Neuronal stem cell (in vitro differentiated cells): ENCODE results near the gene ENPP1.
A peak's percentile ranks its signal among the peaks of the same experiment; 100 is the strongest.

Experiments
- DNase-seq: peaks from one replicate; pipeline ENCODE4 v3.0.0-alpha.2; 2013; ENCODE audit warnings: low spot score
- H2AFZ ChIP-seq: one replicate; pipeline ENCODE4 v1.6.1; 2013; ENCODE audit warnings: mild to moderate bottlenecking, low read length, inconsistent platforms
- H2AK5ac ChIP-seq: 2 replicates; pipeline ENCODE4 v1.6.1; 2013; ENCODE audit warnings: low read depth, mild to moderate bottlenecking, inconsistent platforms, low read length, moderate library complexity, mixed read lengths
- H2BK120ac ChIP-seq: 2 replicates; pipeline ENCODE4 v1.6.1; 2013; ENCODE audit warnings: low read depth, mild to moderate bottlenecking, inconsistent platforms, low read length, moderate library complexity, mixed read lengths
- H2BK12ac ChIP-seq: one replicate; pipeline ENCODE4 v1.6.1; 2013; ENCODE audit warnings: low read length, inconsistent platforms
- H2BK15ac ChIP-seq: 2 replicates; pipeline ENCODE4 v1.6.1; 2013; ENCODE audit warnings: mild to moderate bottlenecking, low read length, inconsistent platforms, mixed read lengths
- H2BK5ac ChIP-seq: one replicate; pipeline ENCODE4 v1.6.1; 2013; ENCODE audit warnings: inconsistent platforms, mild to moderate bottlenecking, low read length, moderate library complexity
- H3K14ac ChIP-seq: one replicate; pipeline ENCODE4 v1.6.1; 2013; ENCODE audit warnings: low read length, inconsistent platforms
- H3K18ac ChIP-seq: 2 replicates; pipeline ENCODE4 v1.6.1; 2013; ENCODE audit warnings: low read length, inconsistent platforms
- H3K23ac ChIP-seq: 2 replicates; pipeline ENCODE4 v1.6.1; 2013; ENCODE audit warnings: low read depth, mild to moderate bottlenecking, mixed read lengths, low read length, inconsistent platforms; ENCODE audit not compliant: poor library complexity
- H3K27ac ChIP-seq: replicated peaks from 3 replicates; pipeline ENCODE4 v1.5.1; 2013; ENCODE audit warnings: low read length, inconsistent platforms
- H3K27me3 ChIP-seq, 3 experiments: 2 replicates each; pipeline ENCODE4 v1.6.1; 2013; ENCODE audit warnings: low read length in 3 of 3, mild to moderate bottlenecking in 2 of 3, inconsistent platforms in 1 of 3, low read depth in 1 of 3, mixed read lengths in 1 of 3, moderate library complexity in 1 of 3; ENCODE audit not compliant: control insufficient read depth in 3 of 3, insufficient read depth in 3 of 3
- H3K36me3 ChIP-seq, 2 donors: replicated peaks in 1 of 2; 2 replicates each; pipeline ENCODE4 v1.6.1; 2013; ENCODE audit warnings: low read length in 2 of 2; ENCODE audit not compliant: control insufficient read depth in 2 of 2, insufficient read depth in 2 of 2
- H3K4ac ChIP-seq: 2 replicates; pipeline ENCODE4 v1.6.1; 2013; ENCODE audit warnings: inconsistent platforms, mild to moderate bottlenecking, low read length, moderate library complexity
- H3K4me1 ChIP-seq, 2 donors: 1 replicate in 1 of 2; 2 replicates in 1 of 2; pipeline ENCODE4 v1.6.1; 2013; ENCODE audit warnings: low read length in 2 of 2, low read depth in 1 of 2; ENCODE audit not compliant: control insufficient read depth in 2 of 2, insufficient read depth in 1 of 2
- H3K4me2 ChIP-seq: one replicate; pipeline ENCODE4 v1.6.1; 2013; ENCODE audit warnings: mild to moderate bottlenecking, low read length, inconsistent platforms; ENCODE audit not compliant: insufficient read depth, poor library complexity, severe bottlenecking
- H3K4me3 ChIP-seq, 2 donors: 2 replicates each; pipeline ENCODE4 v1.5.1; 2013; ENCODE audit warnings: low read length in 2 of 2, mild to moderate bottlenecking in 2 of 2, inconsistent platforms in 1 of 2, moderate library complexity in 1 of 2
- H3K79me1 ChIP-seq: one replicate; pipeline ENCODE4 v1.6.1; 2013; ENCODE audit warnings: low read depth, mild to moderate bottlenecking, inconsistent platforms, low read length, moderate library complexity
- H3K9ac ChIP-seq: one replicate; pipeline ENCODE4 v1.6.1; 2013; ENCODE audit warnings: mild to moderate bottlenecking, low read depth, low read length, inconsistent platforms; ENCODE audit not compliant: poor library complexity
- H3K9me3 ChIP-seq, 2 donors: replicated peaks in 1 of 2; 2 replicates each; pipeline versions ENCODE3 to v1.6.1; 2013; ENCODE audit warnings: low read length in 2 of 2, mild to moderate bottlenecking in 2 of 2, inconsistent platforms in 1 of 2, low read depth in 1 of 2, mixed read lengths in 1 of 2, moderate library complexity in 1 of 2; ENCODE audit not compliant: control insufficient read depth in 2 of 2, insufficient read depth in 1 of 2
- H4K8ac ChIP-seq: one replicate; pipeline ENCODE4 v1.6.1; 2013; ENCODE audit warnings: low read depth, mild to moderate bottlenecking, inconsistent platforms, low read length, moderate library complexity
- H4K91ac ChIP-seq: one replicate; pipeline ENCODE4 v1.6.1; 2013; ENCODE audit warnings: low read length, low read depth, mild to moderate bottlenecking, inconsistent platforms; ENCODE audit not compliant: poor library complexity
- WGBS, 2 donors: extraction: QIAGEN DNeasy Blood & Tissue Kit; methylation state at CpG; one replicate each; pipeline ENCODE4 v1.1.7; 2013; ENCODE audit warnings: missing lambda C conversion rate in 2 of 2, mixed read lengths in 1 of 2; ENCODE audit not compliant: insufficient read length in 2 of 2, insufficient replicate concordance in 1 of 2; ENCODE audit errors: extremely low coverage in 2 of 2; 5-methylcytosine and 5-hydroxymethylcytosine counted together

ENPP1 gene

DNA sequence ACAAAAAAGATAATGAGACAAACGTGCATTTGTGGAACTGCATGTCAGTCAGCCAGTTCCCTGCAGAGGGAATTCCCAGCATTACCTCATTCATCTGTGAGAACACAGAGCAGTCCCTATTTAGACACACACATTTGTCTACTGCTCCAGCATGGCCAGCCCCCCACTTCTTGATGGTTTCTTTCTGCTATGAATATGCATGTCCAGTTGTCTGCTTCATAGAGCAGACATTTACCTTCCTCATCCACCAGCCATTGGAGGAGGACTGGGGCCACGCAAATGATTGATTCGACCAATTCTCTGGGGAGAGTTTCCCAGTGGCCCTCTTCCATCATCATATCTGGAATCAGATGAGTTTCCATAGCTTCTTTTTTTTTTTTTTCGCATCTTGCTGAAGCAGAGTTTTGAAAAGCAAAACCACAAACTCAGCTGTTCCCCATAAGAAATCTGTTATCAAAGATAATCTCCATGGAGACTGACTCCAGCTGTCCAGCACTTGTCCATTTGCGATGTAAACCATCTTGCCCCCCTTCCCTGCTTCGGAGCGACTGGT, 11.8 kb downstream of the ENPP1 start:
- H3K18ac ChIP-seq = no peak overlapping the region
- H3K23ac ChIP-seq = no peak overlapping the region
- H3K9ac ChIP-seq = no peak overlapping the region
- peaks cover 0 to 1% of the 10 kb centered on the region in 2 donors for H3K4me1 ChIP-seq
- H2BK120ac ChIP-seq = no peak overlapping the region
- no peak overlapping the region for H4K91ac ChIP-seq
- no peak overlapping the region for H2BK12ac ChIP-seq
- H3K27ac ChIP-seq = no peak overlapping the region
- no CpG with 5 or more reads among the region's 7 CpGs for WGBS, 2 donors
- no peaks in the 10 kb centered on the region for H3K9me3 ChIP-seq
- no peak overlapping the region for H3K4ac ChIP-seq
- peak overlapping the region; percentile 28 for H2AFZ ChIP-seq
- H2BK15ac ChIP-seq = no peak overlapping the region
- H3K4me3 ChIP-seq = no peak overlapping the region
- no peak overlapping the region for H3K4me2 ChIP-seq
- DNase-seq = no peak
- no peak overlapping the region for H4K8ac ChIP-seq
- H2BK5ac ChIP-seq = no peak overlapping the region
- H3K14ac ChIP-seq = no peak overlapping the region
- H2AK5ac ChIP-seq = no peak overlapping the region
- no peaks in the 10 kb centered on the region for H3K27me3 ChIP-seq
- no peaks in the 10 kb centered on the region for H3K36me3 ChIP-seq
- no peaks in the 10 kb centered on the region for H3K79me1 ChIP-seq

DNA sequence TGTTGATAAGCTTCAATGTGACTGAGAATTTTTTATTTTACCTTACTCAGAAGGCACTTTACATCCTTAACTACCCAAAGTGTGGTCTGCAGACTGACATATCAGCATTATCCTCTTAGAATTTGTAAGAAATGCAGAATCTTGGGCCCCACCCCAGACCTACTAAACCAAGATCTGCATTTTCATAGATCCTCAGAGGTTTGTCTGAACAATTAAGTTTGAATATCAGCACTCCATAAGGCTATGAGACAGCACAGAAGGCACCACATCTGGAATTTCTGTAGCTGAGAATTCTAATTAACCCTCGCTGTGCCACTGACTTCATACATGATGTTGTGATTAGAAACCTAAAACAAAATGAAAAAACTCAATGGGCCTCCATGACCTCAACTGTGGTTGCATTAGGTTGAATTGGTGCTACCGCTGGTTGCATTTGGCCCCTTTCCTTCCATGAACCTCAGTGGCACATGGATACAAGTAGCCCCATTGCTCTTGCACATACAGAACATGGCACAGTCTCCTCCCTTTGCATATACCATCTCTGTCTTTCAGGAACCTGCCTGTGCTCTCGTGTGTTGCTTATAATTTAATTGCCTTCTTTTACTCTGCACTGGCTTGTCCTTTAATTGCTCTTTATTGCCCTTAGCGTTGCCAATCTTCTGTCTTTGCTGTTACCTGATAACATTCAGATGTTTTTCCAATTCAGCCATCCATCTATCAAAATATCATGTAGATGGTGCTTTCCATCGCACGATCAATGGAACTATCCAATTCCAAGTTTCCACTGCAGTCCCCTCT, 13.4 kb downstream of the ENPP1 start:
- Histone ChIP-seq H3K27ac (no peak overlapping the region), H4K91ac (no peak overlapping the region), H3K4me3 (no peak overlapping the region), H3K14ac (no peak overlapping the region), H3K79me1 (no peaks in the 10 kb centered on the region), H2BK12ac (no peak overlapping the region), H3K9me3 (no peaks in the 10 kb centered on the region), H3K4me1 (peaks cover 0 to 1% of the 10 kb centered on the region in 2 donors), H3K36me3 (no peaks in the 10 kb centered on the region), H3K4me2 (no peak overlapping the region), H3K9ac (no peak overlapping the region), H3K27me3 (no peaks in the 10 kb centered on the region), H2AK5ac (no peak overlapping the region), H2BK120ac (no peak overlapping the region), H3K18ac (no peak overlapping the region), H3K23ac (no peak overlapping the region), H4K8ac (no peak overlapping the region), H2BK5ac (no peak overlapping the region), H3K4ac (no peak overlapping the region), H2BK15ac (no peak overlapping the region), H2AFZ (no peak overlapping the region)
- no peak for DNase-seq
- no CpG with 5 or more reads among the region's 6 CpGs for WGBS, 2 donors

DNA sequence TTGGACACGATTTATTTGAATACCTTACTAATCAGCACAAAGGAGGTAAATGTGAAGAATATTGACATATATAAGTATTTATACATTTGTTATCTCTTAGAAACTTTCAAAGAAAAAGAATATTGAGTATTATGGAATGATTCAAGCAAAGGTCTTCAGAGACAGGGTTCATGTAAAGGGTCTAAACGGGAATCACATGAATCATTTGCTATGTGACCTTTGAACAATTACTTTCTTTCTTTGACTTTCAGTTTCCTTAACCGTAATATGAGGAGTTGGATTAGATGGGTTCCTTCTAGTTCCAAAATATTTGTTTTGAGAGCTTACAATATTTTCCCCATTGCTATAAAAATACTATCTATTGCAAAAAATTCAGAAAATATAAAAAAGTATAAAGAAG, 14.3 kb downstream of the ENPP1 start:
- no peaks in the 10 kb centered on the region for H3K36me3 ChIP-seq

DNA sequence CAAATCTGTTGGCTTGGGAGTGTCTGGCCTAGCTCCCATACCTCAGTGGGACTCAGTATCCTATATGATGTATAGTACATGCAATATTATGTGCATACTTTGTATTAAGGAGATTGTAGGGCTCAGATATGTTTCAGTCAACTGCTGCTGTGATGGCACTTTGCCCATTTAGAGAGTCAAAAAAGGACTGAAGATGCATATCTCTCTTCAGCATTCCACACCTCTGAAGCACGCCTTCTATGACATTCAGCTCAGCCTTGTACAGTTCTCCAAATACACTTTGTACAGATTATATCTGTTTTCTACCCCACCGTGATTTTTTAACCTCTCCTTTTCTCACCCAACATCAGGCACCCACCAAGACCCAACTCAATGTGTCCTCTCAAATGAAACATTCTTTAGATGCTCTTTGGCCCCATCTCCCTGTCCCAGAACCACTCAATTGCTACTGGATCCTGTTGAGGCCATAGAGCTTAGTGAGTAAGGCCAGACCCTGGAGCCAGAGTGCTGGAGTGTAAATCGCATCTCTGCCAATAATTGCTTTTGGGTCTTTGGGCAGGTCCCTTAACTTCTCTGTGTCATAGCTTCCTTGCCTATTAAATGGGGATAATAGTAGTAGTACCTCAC, 15.6 kb downstream of the ENPP1 start:
- Histone ChIP-seq H3K9ac (no peak overlapping the region), H2AFZ (no peak overlapping the region), H4K91ac (no peak overlapping the region), H4K8ac (no peak overlapping the region), H3K79me1 (no peaks in the 10 kb centered on the region), H2BK12ac (no peak overlapping the region), H3K4me1 (peaks cover 0 to 1% of the 10 kb centered on the region in 2 donors), H3K4me2 (no peak overlapping the region), H3K23ac (no peak overlapping the region), H3K4ac (no peak overlapping the region), H3K36me3 (no peaks in the 10 kb centered on the region), H3K14ac (no peak overlapping the region), H3K4me3 (no peak overlapping the region), H3K9me3 (no peaks in the 10 kb centered on the region), H3K27me3 (no peaks in the 10 kb centered on the region), H3K18ac (no peak overlapping the region), H2BK120ac (no peak overlapping the region), H3K27ac (no peak overlapping the region), H2BK5ac (no peak overlapping the region), H2AK5ac (no peak overlapping the region), H2BK15ac (no peak overlapping the region)
- no CpG with 5 or more reads among the region's 3 CpGs for WGBS, 2 donors
- DNase-seq = no peak

More for the DNA sequence above, 14.3 kb downstream of the ENPP1 start:
- no peak for DNase-seq
- no peak overlapping the region for H3K4me3 ChIP-seq
- peaks cover 0 to 1% of the 10 kb centered on the region in 2 donors for H3K4me1 ChIP-seq
- no peak overlapping the region for H2AK5ac ChIP-seq
- no peak overlapping the region for H2BK15ac ChIP-seq
- H2BK12ac ChIP-seq = no peak overlapping the region
- no peak overlapping the region for H3K23ac ChIP-seq
- H2BK5ac ChIP-seq = no peak overlapping the region
- no peaks in the 10 kb centered on the region for H3K27me3 ChIP-seq
- H3K9me3 ChIP-seq = no peaks in the 10 kb centered on the region
- H2BK120ac ChIP-seq = no peak overlapping the region
- no peaks in the 10 kb centered on the region for H3K79me1 ChIP-seq
- H4K91ac ChIP-seq = no peak overlapping the region
- H3K4ac ChIP-seq = no peak overlapping the region
- H3K18ac ChIP-seq = no peak overlapping the region
- H3K9ac ChIP-seq = no peak overlapping the region
- no peak overlapping the region for H4K8ac ChIP-seq
- no peak overlapping the region for H3K14ac ChIP-seq
- no CpG with 5 or more reads among the region's 3 CpGs for WGBS, 2 donors
- no peak overlapping the region for H3K4me2 ChIP-seq
- H3K27ac ChIP-seq = no peak overlapping the region
- H2AFZ ChIP-seq = no peak overlapping the region
